GM18861 (cell line): ENCODE data around the gene PCMTD2.

ENCODE experiments used
- ATAC-seq: cut with Tn5 transposase; IDR thresholded peaks from one replicate; pipeline ENCODE4 v1.9.1; 2021; ENCODE audit not compliant: unreplicated experiment

PCMTD2 gene

GRCh38 chr20:64255361-64256281 is at the start of gene PCMTD2:
Gene PCMTD2 (plus strand): TSS chr20:64255748. CDS start chr20:64259966, 4,218 bp downstream.
- ATAC-seq: peak; percentile 61

- no peak for ATAC-seq
Observed at GRCh38 chr20:64206614-64207013, 48.9 kb upstream of the PCMTD2 start.

- no peak for ATAC-seq
Observed at GRCh38 chr20:64207641-64208590, 47.6 kb upstream of the PCMTD2 start.

DNA sequence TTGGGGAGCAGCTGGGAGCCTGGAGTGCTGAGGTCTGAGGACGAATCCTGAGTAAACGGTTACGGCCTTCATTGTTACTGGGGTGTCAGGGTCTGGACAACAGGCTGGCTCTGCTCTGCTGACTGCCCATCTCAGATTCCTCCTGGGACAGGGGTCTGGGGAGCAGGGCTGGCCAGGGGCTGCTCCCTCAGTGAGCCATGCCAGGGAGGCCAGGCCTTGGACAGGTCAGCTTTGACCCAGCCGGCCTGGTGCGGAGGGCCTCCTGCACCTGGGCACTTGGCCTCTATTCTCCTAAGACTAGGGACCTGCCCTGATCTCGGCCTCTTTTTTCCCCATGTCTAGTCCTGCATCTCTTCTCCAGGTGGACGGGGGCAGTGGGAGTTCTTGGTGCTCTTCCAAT is 46.4 kb upstream of the PCMTD2 start:
- ATAC-seq: no peak

DNA sequence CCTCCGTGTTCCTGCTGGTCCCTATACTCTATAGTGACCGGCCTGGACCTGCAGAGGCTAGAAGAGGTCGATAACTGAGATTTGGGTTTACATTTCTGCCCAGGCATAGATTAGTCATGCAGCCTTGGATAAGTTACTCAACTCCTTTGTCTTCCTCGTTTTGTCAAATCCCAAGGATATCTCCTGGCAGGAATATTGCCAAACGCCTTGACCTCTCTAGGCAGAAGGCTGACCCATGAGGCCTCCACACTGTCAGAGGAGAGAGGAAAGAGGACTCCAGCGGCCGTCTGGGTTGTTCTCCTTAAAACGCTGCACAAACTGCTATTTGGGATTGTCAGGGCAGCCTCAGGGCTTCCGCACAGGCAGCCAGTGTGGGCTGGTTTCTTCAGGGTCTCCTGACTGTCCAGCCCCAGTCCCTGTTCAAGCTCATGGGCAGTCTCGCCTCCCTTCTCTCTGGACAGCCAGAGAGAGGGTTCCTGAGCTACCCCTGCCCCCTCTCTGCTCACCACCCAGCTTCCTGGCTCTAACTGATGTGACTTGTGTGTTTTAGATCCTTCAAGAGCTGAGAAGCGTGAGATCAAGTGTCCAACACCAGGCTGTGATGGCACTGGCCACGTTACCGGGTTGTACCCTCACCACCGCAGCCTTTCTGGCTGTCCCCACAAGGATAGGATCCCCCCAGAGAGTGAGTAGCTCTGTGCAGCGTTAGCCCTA is 44.7 kb upstream of the PCMTD2 start:
- no peak for ATAC-seq

- ATAC-seq: no peak
Observed at GRCh38 chr20:64211874-64212658, 43.5 kb upstream of the PCMTD2 start.

DNA sequence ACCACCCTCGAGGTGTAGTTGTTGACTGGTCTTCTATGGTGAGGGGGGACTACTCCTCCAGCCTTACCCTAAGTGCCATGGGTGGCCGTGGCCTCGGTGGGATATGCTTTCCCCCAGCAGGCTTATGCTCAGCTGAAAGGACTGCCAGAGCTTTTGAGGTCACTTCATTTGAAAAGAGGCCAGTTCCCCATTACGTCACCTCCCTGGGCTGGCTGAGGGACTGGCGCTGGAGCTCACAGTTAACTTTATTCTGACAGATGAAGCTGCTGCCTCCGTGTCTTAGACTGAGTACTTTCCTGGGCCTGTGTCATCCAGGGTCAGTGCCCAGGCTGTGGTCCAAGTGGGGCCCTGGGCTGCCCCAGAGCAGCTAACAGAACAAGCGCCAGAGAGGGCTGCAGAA is 42.8 kb upstream of the PCMTD2 start:
- ATAC-seq: no peak

- no peak for ATAC-seq
Observed at GRCh38 chr20:64214113-64214512, 41.4 kb upstream of the PCMTD2 start.

- ATAC-seq: no peak
Observed at GRCh38 chr20:64214952-64215351, 40.6 kb upstream of the PCMTD2 start.

DNA sequence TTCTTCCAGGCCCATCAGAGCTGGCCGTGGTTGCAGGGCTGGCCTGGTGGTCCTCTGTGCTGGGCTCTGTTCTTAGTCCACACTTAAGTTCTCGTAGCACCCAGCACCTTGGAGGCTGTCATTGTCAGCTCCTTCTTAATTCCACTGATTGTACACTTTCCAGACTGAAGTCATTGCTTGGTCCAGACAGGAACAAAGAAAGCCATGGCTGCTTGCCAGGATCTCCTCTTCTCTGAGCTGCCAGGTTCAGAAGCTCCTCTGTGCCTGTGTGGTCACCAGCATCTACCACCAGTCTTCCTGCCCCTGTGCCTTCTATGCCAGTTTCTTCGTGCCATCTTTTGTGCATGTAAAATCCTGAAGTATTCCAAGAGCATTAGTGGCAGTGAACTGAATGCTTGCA is 39.5 kb upstream of the PCMTD2 start:
- ATAC-seq: no peak

DNA sequence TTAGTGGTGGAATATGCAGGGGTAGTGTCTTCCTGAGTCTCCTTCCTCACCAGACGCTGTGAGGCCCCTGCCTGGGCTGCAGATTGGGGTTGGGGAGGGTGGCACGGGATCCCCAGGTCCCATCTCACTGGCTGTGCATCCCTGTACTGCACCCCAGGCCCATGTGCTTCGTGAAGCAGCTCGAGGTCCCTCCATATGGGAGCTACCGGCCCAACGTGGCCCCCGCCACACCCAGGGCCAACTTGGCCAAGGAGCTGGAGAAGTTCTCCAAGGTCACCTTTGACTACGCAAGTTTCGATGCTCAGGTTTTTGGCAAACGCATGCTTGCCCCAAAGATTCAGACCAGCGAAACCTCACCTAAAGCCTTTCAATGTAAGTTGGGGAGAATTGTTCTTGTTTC is 38.6 kb upstream of the PCMTD2 start:
- no peak for ATAC-seq

- no peak for ATAC-seq
Observed at GRCh38 chr20:64217539-64218221, 37.9 kb upstream of the PCMTD2 start.

DNA sequence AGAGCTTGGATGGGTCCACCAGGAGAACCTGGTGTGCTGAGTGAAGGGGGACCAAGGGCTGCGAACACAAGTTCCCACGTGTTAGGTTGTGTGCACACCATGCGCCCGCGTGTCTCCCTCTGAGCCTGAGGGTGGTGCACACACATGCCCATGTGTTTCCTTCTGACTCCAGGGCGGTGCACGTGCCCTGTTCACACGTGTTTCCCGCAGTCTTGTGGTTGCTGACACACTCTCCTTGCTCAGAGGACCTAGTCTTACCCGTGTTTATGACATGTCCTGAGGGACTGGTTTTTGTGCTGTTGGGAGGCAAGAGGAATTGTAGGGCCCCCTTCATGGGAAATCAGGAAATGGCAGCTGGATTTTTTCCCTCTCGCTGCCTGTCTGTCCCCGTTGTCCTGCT is 36.3 kb upstream of the PCMTD2 start:
- no peak for ATAC-seq

- no peak for ATAC-seq
Observed at GRCh38 chr20:64219730-64220129, 35.8 kb upstream of the PCMTD2 start.

DNA sequence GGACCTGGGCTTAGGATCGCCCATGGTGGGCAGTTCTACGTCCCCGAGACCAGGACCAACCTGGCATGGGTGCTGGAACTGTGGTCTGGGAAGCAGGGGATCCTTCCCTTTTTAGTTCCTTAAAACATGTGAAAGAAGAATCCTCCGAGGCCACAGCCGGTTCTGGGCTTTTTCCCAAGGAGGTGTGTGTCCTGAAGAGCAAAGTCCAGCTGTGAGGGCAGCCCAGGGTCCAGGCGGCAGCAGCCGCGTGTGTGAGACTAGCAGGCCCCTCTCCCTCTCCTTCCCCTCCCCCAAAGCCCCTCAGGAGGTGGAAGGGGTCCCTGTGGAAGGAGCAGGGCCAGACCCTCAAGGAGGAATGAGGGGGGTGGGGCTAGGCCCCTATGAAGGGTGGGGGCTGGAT is 35.1 kb upstream of the PCMTD2 start:
- ATAC-seq: no peak

GRCh38 chr20:64220891-64221527 is 34.5 kb upstream of the PCMTD2 start:
- no peak for ATAC-seq

GRCh38 chr20:64222291-64222735 is 33.2 kb upstream of the PCMTD2 start:
- no peak for ATAC-seq

- no peak for ATAC-seq
Observed at GRCh38 chr20:64222851-64223525, 32.6 kb upstream of the PCMTD2 start.
